K562 (cell line): Measurements from ENCODE around the gene DBNL. TPM values are rescaled to one million over a fixed set of nuclear protein-coding genes. Genes with fewer than 3 reads are reported as not detected.
A peak's percentile ranks its signal among the peaks of the same experiment; 100 is the strongest.

ENCODE experiments used
- ATAC-seq: fragments of 200-7000 bp; cut with Tn5 transposase; 3 replicates; pipeline ENCODE4 v1.9.1; 2020; ENCODE audit warnings: moderate library complexity
- BruUV-seq: library from RNA; stranded (reverse); fragments of 400-500 nt; replicated peaks from 2 replicates; lab custom pipeline; 2021; lab: Mats Ljungman, UMichigan
- CTCF ChIA-PET: fragments of 300-600 bp; formaldehyde crosslinking; extraction: SDS; loops from one replicate; lab custom pipeline; 2021; ENCODE audit warnings: low intra/inter-chr PET ratio; lab: Yijun Ruan, JAX
- POLR2A ChIA-PET: fragments of 300-600, 350-650 bp; sonication (Branson Sonifier 250); formaldehyde crosslinking; extraction: SDS; loops from one replicate; lab custom pipeline; 2021; ENCODE audit warnings: antibody characterized with exemption, inconsistent platforms; lab: Yijun Ruan, JAX
- DNase-seq, 4 experiments: peaks; one replicate each; pipeline versions ENCODE4 v3.0.0 to v3.0.0-alpha.2; 2011 to 2018; ENCODE audit warnings: low spot score in 3 of 4, mixed read lengths in 3 of 4; ENCODE audit errors: extremely low read depth in 1 of 4
- FAIRE-seq: peaks from 2 replicates; lab custom pipeline; 2011; peaks lifted over from hg19 to GRCh38; lab: Jason Lieb, UNC
- H2AFZ ChIP-seq: 2 replicates; pipeline ENCODE4 v1.6.0; 2011; ENCODE audit warnings: low read depth, low read length, control low read depth, inconsistent platforms
- H3K27ac ChIP-seq: fragments of 200-600 bp; 3 replicates; pipeline ENCODE4 v1.8.0; 2011; ENCODE audit warnings: low read depth, mild to moderate bottlenecking, control low read depth, inconsistent platforms, low read length, moderate library complexity, mixed read lengths; ENCODE audit errors: extremely low read depth
- H3K27me3 ChIP-seq, 2 experiments: fragments of 300-600 bp in 1 of 2; 2 replicates in 1 of 2; 3 replicates in 1 of 2; pipeline versions ENCODE4 v1.6.0 to v1.8.0; 2011; ENCODE audit warnings: inconsistent platforms in 2 of 2, low read length in 2 of 2, mild to moderate bottlenecking in 1 of 2, mixed read lengths in 1 of 2, moderate library complexity in 1 of 2; ENCODE audit not compliant: control insufficient read depth in 2 of 2, insufficient read depth in 2 of 2
- H3K36me3 ChIP-seq: fragments of 300-600 bp; 3 replicates; pipeline ENCODE4 v1.8.0; 2011; ENCODE audit warnings: mild to moderate bottlenecking, low read length, inconsistent platforms; ENCODE audit not compliant: control insufficient read depth, insufficient read depth
- H3K4me1 ChIP-seq, 2 experiments: fragments of 200-600 bp in 1 of 2; replicated peaks in 1 of 2; 2 replicates in 1 of 2; 3 replicates in 1 of 2; pipeline versions ENCODE4 v1.5.1 to v1.8.0; 2011; ENCODE audit warnings: inconsistent platforms in 2 of 2, low read length in 2 of 2, mild to moderate bottlenecking in 1 of 2, mixed read lengths in 1 of 2, moderate library complexity in 1 of 2; ENCODE audit not compliant: control insufficient read depth in 2 of 2, insufficient read depth in 2 of 2
- H3K4me2 ChIP-seq: 2 replicates; pipeline ENCODE4 v1.6.1; 2011; ENCODE audit warnings: low read length, control low read depth, inconsistent platforms, mixed read lengths; ENCODE audit not compliant: insufficient read depth
- H3K4me3 ChIP-seq: fragments of 200-600 bp; sonication (generic), shearing (Covaris generic); 2 replicates; pipeline ENCODE4 v1.5.1; 2016; ENCODE audit warnings: control low read depth, inconsistent platforms
- H3K79me2 ChIP-seq: fragments of 200-600 bp; 3 replicates; pipeline ENCODE4 v1.8.0; 2011; ENCODE audit warnings: low read length, inconsistent platforms; ENCODE audit not compliant: control insufficient read depth, insufficient read depth
- H3K9ac ChIP-seq, 2 experiments: 2 replicates each; pipeline versions ENCODE4 v1.6.0 to v1.6.1; 2011; ENCODE audit warnings: low read depth in 2 of 2, low read length in 2 of 2, control low read depth in 1 of 2, inconsistent platforms in 1 of 2, mild to moderate bottlenecking in 1 of 2, mixed read lengths in 1 of 2; ENCODE audit not compliant: insufficient read depth in 1 of 2
- H3K9me1 ChIP-seq: one replicate; pipeline ENCODE4 v1.6.0; 2011; ENCODE audit warnings: inconsistent platforms, mild to moderate bottlenecking, low read length, moderate library complexity; ENCODE audit not compliant: control insufficient read depth, insufficient read depth
- H3K9me3 ChIP-seq: replicated peaks from 2 replicates; pipeline ENCODE4 v1.5.1; 2011; ENCODE audit warnings: low read depth, low read length, inconsistent platforms; ENCODE audit not compliant: control insufficient read depth, insufficient read depth
- H4K20me1 ChIP-seq: replicated peaks from 2 replicates; pipeline ENCODE4 v1.6.1; 2011; ENCODE audit warnings: low read length, inconsistent platforms, mixed read lengths; ENCODE audit not compliant: control insufficient read depth, insufficient read depth
- CEBPB ChIP-seq: fragments of 450-650 bp; IDR thresholded peaks from 2 replicates; pipeline ENCODE4 v1.6.1; 2016; ENCODE audit warnings: missing genetic modification characterization, missing compliant biosample characterization
- CEBPG ChIP-seq, 3 experiments: fragments of 200-800 bp in 1 of 3; sonication (Bioruptor generic) in 1 of 3; sonication (generic) in 1 of 3; formaldehyde crosslinking in 1 of 3; IDR thresholded peaks in 2 of 3; conservative IDR thresholded peaks in 1 of 3; 2 replicates each; pipeline versions ENCODE4 v1.6.1 to v1.8.0; 2016 to 2022; ENCODE audit warnings: missing compliant biosample characterization in 2 of 3, missing genetic modification characterization in 2 of 3, mild to moderate bottlenecking in 1 of 3, missing genetic modification reagents in 1 of 3
- E4F1 ChIP-seq: fragments of 250-450 bp; sonication (Bioruptor Pico); IDR thresholded peaks from 2 replicates; pipeline ENCODE4 v1.5.0; 2021; ENCODE audit warnings: mild to moderate bottlenecking, borderline replicate concordance
- EHMT2 ChIP-seq: fragments of 450-650 bp; IDR thresholded peaks from 2 replicates; pipeline ENCODE4 v1.6.1; 2018; ENCODE audit warnings: antibody characterized with exemption
- HMG20B ChIP-seq: fragments of 250-450 bp; sonication (Bioruptor Pico); IDR thresholded peaks from 2 replicates; pipeline ENCODE4 v1.5.0; 2021; ENCODE audit warnings: mild to moderate bottlenecking
- HMGN3 ChIP-seq: IDR thresholded peaks from 2 replicates; pipeline ENCODE4 v1.6.1; 2011; ENCODE audit warnings: borderline replicate concordance, low read depth, mild to moderate bottlenecking, mixed read lengths, low read length; ENCODE audit not compliant: insufficient read length; ENCODE audit errors: extremely low read depth
- ILK ChIP-seq: fragments of 450-650 bp; IDR thresholded peaks from 2 replicates; pipeline ENCODE4 v1.6.1; 2016; ENCODE audit warnings: missing genetic modification characterization, low read depth, mild to moderate bottlenecking, missing compliant biosample characterization, moderate library complexity, borderline replicate concordance
- KAT2B ChIP-seq: IDR thresholded peaks from one replicate; pipeline ENCODE4 v1.6.1; 2012; ENCODE audit warnings: low read depth, mild to moderate bottlenecking, control low read depth, inconsistent platforms, low read length, moderate library complexity
- KLF16 ChIP-seq: IDR thresholded peaks from 2 replicates; pipeline ENCODE4 v1.6.1; 2016; ENCODE audit warnings: antibody characterized with exemption
- NFIX ChIP-seq: fragments of 250-450 bp; sonication (Bioruptor Pico); IDR thresholded peaks from 2 replicates; pipeline ENCODE4 v1.4.0; 2020; ENCODE audit warnings: low read depth, mild to moderate bottlenecking, moderate library complexity
- PHF20 ChIP-seq: fragments of 450-650 bp; IDR thresholded peaks from 2 replicates; pipeline ENCODE4 v1.6.1; 2018; ENCODE audit not compliant: partially characterized antibody
- POLR2AphosphoS2 ChIP-seq: IDR thresholded peaks from 2 replicates; pipeline ENCODE4 v1.6.1; 2012; ENCODE audit warnings: low read length, improper control_type of control experiment
- TAL1 ChIP-seq: fragments of 450-650 bp; IDR thresholded peaks from 2 replicates; pipeline ENCODE4 v1.6.1; 2016; ENCODE audit warnings: mild to moderate bottlenecking
- ZNF184 ChIP-seq: sonication (generic); formaldehyde crosslinking; IDR thresholded peaks from 2 replicates; pipeline ENCODE4 v1.5.0; 2020; ENCODE audit warnings: missing genetic modification reagents
- ZNF24 ChIP-seq: fragments of 450-650 bp; IDR thresholded peaks from 2 replicates; pipeline ENCODE4 v1.6.1; 2016
- ZNF408 ChIP-seq: fragments of 250-450 bp; sonication (Bioruptor Pico); IDR thresholded peaks from 2 replicates; pipeline ENCODE4 v1.4.0; 2020; ENCODE audit warnings: low read depth, mild to moderate bottlenecking, moderate library complexity
- ZNF583 ChIP-seq: fragments of 250-450 bp; sonication (Bioruptor Pico); IDR thresholded peaks from 2 replicates; pipeline ENCODE4 v1.4.0; 2020
- ZSCAN32 ChIP-seq: fragments of 450-650 bp; formaldehyde crosslinking; IDR thresholded peaks from 2 replicates; pipeline ENCODE4 v1.4.0; 2020; ENCODE audit warnings: mild to moderate bottlenecking, moderate library complexity
- WGBS: fragments of 100-300 bp; shearing (Covaris generic); methylation state at CpG from one replicate; pipeline ENCODE4 v1.1.6; 2016; ENCODE audit warnings: low coverage, mixed read lengths; ENCODE audit not compliant: insufficient coverage; ENCODE audit errors: missing lambda C conversion rate; 5-methylcytosine and 5-hydroxymethylcytosine counted together
- in situ Hi-C: fragments of 300-500 bp; cut with MboI; formaldehyde crosslinking; loops from 4 replicates; pipeline ENCODE4 v1.15.0; 2018; ENCODE audit warnings: inconsistent platforms, mixed read lengths
- intact Hi-C: fragments of 100-400 bp; cut with micrococcal nuclease; formaldehyde crosslinking; loops from 2 replicates; pipeline ENCODE4 v1.14.2; 2022
- polyA plus RNA-seq, 8 experiments: library from polyadenylated mRNA; depleted of rRNA in 4 of 8; stranded (reverse) in 5 of 8; unstranded in 3 of 8; fragments of >200 nt; fragmentation: Nextera tagmentation in 2 of 8; fragmentation: Illumina TruSeq in 1 of 8; extraction: Ambion mirVana in 2 of 8; extraction: Trizol in 1 of 8; gene quantifications; 2 replicates each; pipeline versions ENCODE4 v1.2.1 to v1.2.3, GENCODE V29; 2011 to 2014; ENCODE audit warnings: inconsistent platforms in 1 of 8, missing spikeins in 1 of 8
- total RNA-seq, 7 experiments: library from RNA; depleted of rRNA in 6 of 7; stranded (reverse); fragments of >200 nt in 6 of 7; fragmentation: Illumina TruSeq in 2 of 7; extraction: Trizol in 2 of 7; gene quantifications; 2 replicates each; pipeline versions ENCODE4 v1.2.1 to v1.2.3, GENCODE V29; 2011 to 2021; ENCODE audit warnings: low replicate concordance in 1 of 7
- TF ChIP-seq, protein P1 (sequence below), 2 experiments: fragments of 450-650 bp in 1 of 2; sonication (generic) in 1 of 2; formaldehyde crosslinking in 1 of 2; IDR thresholded peaks in 1 of 2; conservative IDR thresholded peaks in 1 of 2; 2 replicates each; pipeline versions ENCODE4 v1.6.1 to v1.8.1; 2016 to 2023; ENCODE audit warnings: mild to moderate bottlenecking in 2 of 2, moderate library complexity in 2 of 2, inconsistent platforms in 1 of 2, missing genetic modification reagents in 1 of 2

DBNL gene
- total and polyA plus RNA-seq, 9 of the 15 experiments (the other 6 are each of a cell fraction or from before 2014, with no cell fraction given) = 1.9 to 65.1 (median 38.9) TPM

DNA sequence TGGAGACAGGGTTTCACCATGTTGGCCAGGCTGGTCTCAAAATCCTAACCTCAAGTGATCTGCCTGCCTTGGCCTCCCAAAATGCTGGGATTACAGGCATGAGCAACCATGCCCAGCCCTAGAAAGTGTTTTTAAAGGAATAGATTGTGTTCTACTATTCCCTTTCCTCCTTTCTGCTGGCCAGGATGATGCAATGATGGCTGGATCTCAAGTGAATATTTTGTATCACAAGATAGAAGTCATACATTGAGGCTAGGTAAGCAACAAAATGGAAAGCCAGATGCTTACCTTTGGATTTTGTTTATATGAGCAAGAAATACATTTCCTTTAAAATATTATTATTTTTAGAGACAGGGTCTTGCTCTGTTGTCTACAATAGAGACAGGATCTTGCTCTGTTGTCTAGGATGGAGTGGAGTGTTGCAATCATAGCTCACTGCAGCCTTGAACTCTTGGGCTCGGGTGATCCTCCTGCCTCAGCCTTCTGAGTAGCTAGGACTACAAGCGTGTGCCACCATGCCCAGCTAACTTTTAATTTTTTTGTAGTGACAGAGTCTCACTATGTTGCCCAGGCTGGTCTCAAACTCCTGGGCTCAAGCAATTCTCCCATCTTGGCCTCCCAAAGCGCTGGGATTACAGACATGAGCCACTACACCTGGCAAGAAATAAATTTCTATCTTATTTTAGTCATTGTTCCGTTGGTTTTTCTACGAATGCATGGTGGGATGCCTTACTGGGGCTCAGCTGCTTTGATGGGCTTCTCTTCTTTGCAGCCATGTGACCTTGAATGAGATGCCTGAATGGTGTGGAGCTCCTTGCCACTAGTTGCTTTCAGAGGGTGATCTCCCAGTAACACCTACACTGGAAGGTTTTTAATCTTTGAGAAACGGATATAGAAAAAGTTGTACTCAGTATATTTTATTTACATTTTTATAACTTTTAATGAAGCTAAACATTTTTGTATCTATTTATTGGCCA is 53.9 kb downstream of the DBNL start:
- no peak for DNase-seq
- Histone ChIP-seq H3K36me3 (no peaks in the 10 kb centered on the region), H3K4me1 (peaks cover 0 to 16% of the 10 kb centered on the region in 2 experiments; a peak in 4 of 5 replicates), H3K79me2 (no peaks in the 10 kb centered on the region), H2AFZ (0 out of 2 replicates have a peak overlapping the region, but pooled peaks have one; percentile 4), H3K27ac (no peak overlapping the region), H3K27me3 (peaks cover 0 to 14% of the 10 kb centered on the region in 2 experiments; a peak in 3 of 5 replicates), H4K20me1 (no peaks in the 10 kb centered on the region), H3K9me1 (no peaks in the 10 kb centered on the region), H3K9ac (no peak overlapping the region), H3K9me3 (no peaks in the 10 kb centered on the region), H3K4me2 (no peak overlapping the region), H3K4me3 (no peak overlapping the region)
- ChIA-PET POLR2A (interaction anchor here (0.6 to 3.2 kb wide), 5 partner anchors 11 to 182 kb away, joined by 3 to 13 read pairs (median 4); no protein-coding TSS in a partner anchor), CTCF (no interaction called here)
- FAIRE-seq = no peak
- WGBS = 15% methylated on average over 6 of the region's 6 CpGs
- intact Hi-C loops = no loop called here
- in situ Hi-C loops = no loop called here
- BruUV-seq = no TSS peak
- ATAC-seq = no peak
- TF ChIP-seq CEBPB (tag) (peak; percentile 76), ZSCAN32 (peak; percentile 32; the same call in 1 of the 2 replicates), CEBPG (CRISPR knock-in tag; IDR thresholded peaks at IDR 0.05) (peak; percentile 56; the same call in 1 of the 2 replicates), CEBPG (tag; conservative IDR thresholded peaks at IDR 0.05 in 1 of 2, IDR thresholded peaks at IDR 0.05 in 1 of 2) (peak; percentile 67 to 88; a peak in 3 of 4 replicates), POLR2AphosphoS2 (no peak), ZNF408 (CRISPR knock-in tag) (no peak), ILK (no peak), ZNF583 (CRISPR knock-in tag) (no peak), KAT2B (no peak), KLF16 (no peak), HMGN3 (no peak), HMG20B (CRISPR knock-in tag) (no peak), NFIX (no peak), TAL1 (no peak), E4F1 (no peak), PHF20 (no peak), ZNF184 (CRISPR knock-in tag) (no peak), EHMT2 (no peak), ZNF24 (no peak)
- TF ChIP-seq, protein P1, sequence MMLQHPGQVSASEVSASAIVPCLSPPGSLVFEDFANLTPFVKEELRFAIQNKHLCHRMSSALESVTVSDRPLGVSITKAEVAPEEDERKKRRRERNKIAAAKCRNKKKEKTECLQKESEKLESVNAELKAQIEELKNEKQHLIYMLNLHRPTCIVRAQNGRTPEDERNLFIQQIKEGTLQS (IDR thresholded peaks at IDR 0.05) = peak; percentile 88
- TF ChIP-seq, protein P1 (CRISPR knock-in tag; conservative IDR thresholded peaks at IDR 0.05) = no peak
